ENCODE data around the gene ANK3. TPM values are rescaled to one million over a fixed set of nuclear protein-coding genes. Genes with fewer than 3 reads are reported as not detected.

Gene ANK3
- polyA plus RNA-seq, 1 donor from 2014 or later, result 114 TPM

DNA sequence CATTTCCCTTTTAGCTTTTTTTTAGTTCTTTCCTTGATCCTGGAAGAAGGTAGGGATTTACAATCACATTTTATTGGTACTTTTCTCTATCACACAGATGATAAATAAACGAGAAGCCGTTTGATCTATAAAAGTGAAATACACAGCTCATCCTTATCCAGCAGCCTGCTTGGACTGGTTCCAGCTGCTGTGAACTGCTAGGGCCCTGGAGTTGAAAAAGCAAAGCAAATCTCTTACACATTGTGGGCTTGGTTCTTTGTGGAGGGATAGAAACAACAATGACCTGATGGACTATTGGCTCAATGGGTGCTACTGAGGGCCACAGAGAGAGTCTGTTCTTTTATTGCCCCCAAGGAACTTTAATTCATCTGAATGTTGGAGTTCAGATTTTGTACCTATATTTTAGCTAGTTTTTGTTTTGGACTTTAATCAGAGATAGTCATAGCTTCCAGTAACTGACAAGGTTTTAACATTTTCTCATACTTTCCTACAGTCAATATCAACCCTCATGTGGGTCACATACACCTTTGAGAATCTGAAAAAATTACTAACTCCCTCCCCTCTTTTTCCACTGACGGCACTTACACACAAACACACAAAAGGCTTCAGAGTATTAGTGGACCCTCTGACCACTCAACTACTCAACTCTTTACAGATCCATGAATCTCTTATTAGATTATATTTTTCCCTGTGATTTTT, 391.7 kb downstream of the ANK3 start:
- no peaks in the 10 kb centered on the region for H3K9me2 ChIP-seq (ENCODE audit: insufficient read depth, low read length)
- H3K27ac ChIP-seq (ENCODE audit: low read length), result no peak overlapping the region
- no peaks in the 10 kb centered on the region for H3K36me3 ChIP-seq (ENCODE audit: insufficient read depth, low read length)
- H4K20me1 ChIP-seq (ENCODE audit: insufficient read depth), result no peaks in the 10 kb centered on the region
- H3K79me2 ChIP-seq (replicated peaks; ENCODE audit: insufficient read depth, low read length), result no peaks in the 10 kb centered on the region
- H3K27me3 ChIP-seq (ENCODE audit: insufficient read depth, low read depth, low read length), result no peaks in the 10 kb centered on the region
- no peak overlapping the region for H3K4me2 ChIP-seq (ENCODE audit: low read length)
- no peak overlapping the region for H3K9ac ChIP-seq (ENCODE audit: low read length)
- no peaks in the 10 kb centered on the region for H3K9me3 ChIP-seq (ENCODE audit: low read length)
- no peaks in the 10 kb centered on the region for H3F3A ChIP-seq (ENCODE audit: insufficient read depth, low read length, poor library complexity, severe bottlenecking)
- no peak for TF ChIP-seq SMC3 (conservative IDR thresholded peaks at IDR 0.05; ENCODE audit: poor library complexity)
- TF ChIP-seq MXI1 (conservative IDR thresholded peaks at IDR 0.05; ENCODE audit: poor library complexity, severe bottlenecking), result no peak
- TF ChIP-seq, protein P1, sequence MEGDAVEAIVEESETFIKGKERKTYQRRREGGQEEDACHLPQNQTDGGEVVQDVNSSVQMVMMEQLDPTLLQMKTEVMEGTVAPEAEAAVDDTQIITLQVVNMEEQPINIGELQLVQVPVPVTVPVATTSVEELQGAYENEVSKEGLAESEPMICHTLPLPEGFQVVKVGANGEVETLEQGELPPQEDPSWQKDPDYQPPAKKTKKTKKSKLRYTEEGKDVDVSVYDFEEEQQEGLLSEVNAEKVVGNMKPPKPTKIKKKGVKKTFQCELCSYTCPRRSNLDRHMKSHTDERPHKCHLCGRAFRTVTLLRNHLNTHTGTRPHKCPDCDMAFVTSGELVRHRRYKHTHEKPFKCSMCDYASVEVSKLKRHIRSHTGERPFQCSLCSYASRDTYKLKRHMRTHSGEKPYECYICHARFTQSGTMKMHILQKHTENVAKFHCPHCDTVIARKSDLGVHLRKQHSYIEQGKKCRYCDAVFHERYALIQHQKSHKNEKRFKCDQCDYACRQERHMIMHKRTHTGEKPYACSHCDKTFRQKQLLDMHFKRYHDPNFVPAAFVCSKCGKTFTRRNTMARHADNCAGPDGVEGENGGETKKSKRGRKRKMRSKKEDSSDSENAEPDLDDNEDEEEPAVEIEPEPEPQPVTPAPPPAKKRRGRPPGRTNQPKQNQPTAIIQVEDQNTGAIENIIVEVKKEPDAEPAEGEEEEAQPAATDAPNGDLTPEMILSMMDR (IDR thresholded peaks at IDR 0.05; ENCODE audit: poor library complexity, severe bottlenecking), result no peak
- no peak for TF ChIP-seq EP300 (conservative IDR thresholded peaks at IDR 0.05; ENCODE audit: poor library complexity, severe bottlenecking)
- no peak for TF ChIP-seq RAD21 (conservative IDR thresholded peaks at IDR 0.05)
- no peak for TF ChIP-seq POLR2AphosphoS5 (IDR thresholded peaks at IDR 0.05)
- TF ChIP-seq EZH2 (IDR thresholded peaks at IDR 0.05; ENCODE audit: borderline replicate concordance, insufficient read depth, low read length, poor library complexity, severe bottlenecking), result no peak
- TF ChIP-seq, protein P2, sequence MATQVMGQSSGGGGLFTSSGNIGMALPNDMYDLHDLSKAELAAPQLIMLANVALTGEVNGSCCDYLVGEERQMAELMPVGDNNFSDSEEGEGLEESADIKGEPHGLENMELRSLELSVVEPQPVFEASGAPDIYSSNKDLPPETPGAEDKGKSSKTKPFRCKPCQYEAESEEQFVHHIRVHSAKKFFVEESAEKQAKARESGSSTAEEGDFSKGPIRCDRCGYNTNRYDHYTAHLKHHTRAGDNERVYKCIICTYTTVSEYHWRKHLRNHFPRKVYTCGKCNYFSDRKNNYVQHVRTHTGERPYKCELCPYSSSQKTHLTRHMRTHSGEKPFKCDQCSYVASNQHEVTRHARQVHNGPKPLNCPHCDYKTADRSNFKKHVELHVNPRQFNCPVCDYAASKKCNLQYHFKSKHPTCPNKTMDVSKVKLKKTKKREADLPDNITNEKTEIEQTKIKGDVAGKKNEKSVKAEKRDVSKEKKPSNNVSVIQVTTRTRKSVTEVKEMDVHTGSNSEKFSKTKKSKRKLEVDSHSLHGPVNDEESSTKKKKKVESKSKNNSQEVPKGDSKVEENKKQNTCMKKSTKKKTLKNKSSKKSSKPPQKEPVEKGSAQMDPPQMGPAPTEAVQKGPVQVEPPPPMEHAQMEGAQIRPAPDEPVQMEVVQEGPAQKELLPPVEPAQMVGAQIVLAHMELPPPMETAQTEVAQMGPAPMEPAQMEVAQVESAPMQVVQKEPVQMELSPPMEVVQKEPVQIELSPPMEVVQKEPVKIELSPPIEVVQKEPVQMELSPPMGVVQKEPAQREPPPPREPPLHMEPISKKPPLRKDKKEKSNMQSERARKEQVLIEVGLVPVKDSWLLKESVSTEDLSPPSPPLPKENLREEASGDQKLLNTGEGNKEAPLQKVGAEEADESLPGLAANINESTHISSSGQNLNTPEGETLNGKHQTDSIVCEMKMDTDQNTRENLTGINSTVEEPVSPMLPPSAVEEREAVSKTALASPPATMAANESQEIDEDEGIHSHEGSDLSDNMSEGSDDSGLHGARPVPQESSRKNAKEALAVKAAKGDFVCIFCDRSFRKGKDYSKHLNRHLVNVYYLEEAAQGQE (IDR thresholded peaks at IDR 0.05; ENCODE audit: borderline replicate concordance), result no peak
- no peak for TF ChIP-seq TAF1 (IDR thresholded peaks at IDR 0.05; ENCODE audit: low read depth)
- no peak overlapping the region for H3K4me3 ChIP-seq (ENCODE audit: low read length)
- H2AFZ ChIP-seq (ENCODE audit: low read depth, low read length), result no peak overlapping the region

DNA sequence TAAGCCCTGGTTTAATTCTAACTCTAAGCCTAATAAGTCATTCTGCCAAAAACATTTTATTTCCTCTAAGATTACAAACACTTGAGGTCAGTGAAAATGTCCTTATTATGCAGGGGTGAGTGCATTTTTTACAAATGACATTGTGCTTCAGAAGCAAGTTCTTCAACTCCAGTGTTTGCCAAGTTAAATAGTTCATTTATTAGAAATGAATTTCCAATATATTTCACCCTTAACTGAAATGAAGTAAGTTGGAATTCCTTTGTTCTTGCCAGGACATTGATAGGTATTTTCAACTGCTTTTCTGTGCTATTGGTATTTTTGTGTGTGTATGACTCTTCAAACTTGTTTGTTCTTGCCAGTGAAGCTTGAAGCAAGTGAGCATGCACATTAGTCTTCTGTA, 393.8 kb downstream of the ANK3 start:
- H3K9ac ChIP-seq (ENCODE audit: low read length), result no peak overlapping the region
- no peak overlapping the region for H3K4me3 ChIP-seq (ENCODE audit: low read length)
- H3K36me3 ChIP-seq (ENCODE audit: insufficient read depth, low read length), result no peaks in the 10 kb centered on the region
- no peaks in the 10 kb centered on the region for H4K20me1 ChIP-seq (ENCODE audit: insufficient read depth)
- no peak for TF ChIP-seq MXI1 (conservative IDR thresholded peaks at IDR 0.05; ENCODE audit: poor library complexity, severe bottlenecking)
- TF ChIP-seq, protein P2 (IDR thresholded peaks at IDR 0.05; ENCODE audit: borderline replicate concordance), result no peak
- no peak for TF ChIP-seq RAD21 (conservative IDR thresholded peaks at IDR 0.05)
- no peak for TF ChIP-seq SMC3 (conservative IDR thresholded peaks at IDR 0.05; ENCODE audit: poor library complexity)
- TF ChIP-seq TAF1 (IDR thresholded peaks at IDR 0.05; ENCODE audit: low read depth), result no peak
- TF ChIP-seq, protein P1 (IDR thresholded peaks at IDR 0.05; ENCODE audit: poor library complexity, severe bottlenecking), result no peak
- TF ChIP-seq EP300 (conservative IDR thresholded peaks at IDR 0.05; ENCODE audit: poor library complexity, severe bottlenecking), result no peak
- no peak for TF ChIP-seq EZH2 (IDR thresholded peaks at IDR 0.05; ENCODE audit: borderline replicate concordance, insufficient read depth, low read length, poor library complexity, severe bottlenecking)
- TF ChIP-seq POLR2AphosphoS5 (IDR thresholded peaks at IDR 0.05), result no peak
- no peaks in the 10 kb centered on the region for H3K9me2 ChIP-seq (ENCODE audit: insufficient read depth, low read length)
- H3K27me3 ChIP-seq (ENCODE audit: insufficient read depth, low read depth, low read length), result no peaks in the 10 kb centered on the region
- H3K9me3 ChIP-seq (ENCODE audit: low read length), result no peaks in the 10 kb centered on the region
- no peak overlapping the region for H2AFZ ChIP-seq (ENCODE audit: low read depth, low read length)
- no peak overlapping the region for H3K4me2 ChIP-seq (ENCODE audit: low read length)
- H3F3A ChIP-seq (ENCODE audit: insufficient read depth, low read length, poor library complexity, severe bottlenecking), result no peaks in the 10 kb centered on the region
- no peaks in the 10 kb centered on the region for H3K79me2 ChIP-seq (replicated peaks; ENCODE audit: insufficient read depth, low read length)
- H3K27ac ChIP-seq (ENCODE audit: low read length), result no peak overlapping the region
